Mucosa of descending colon (tissue), 3 donors: Measurements from ENCODE around the gene ALOXE3. TPM values are rescaled to one million over a fixed set of nuclear protein-coding genes. Genes with fewer than 3 reads are reported as not detected.

Experiments used
- ATAC-seq: fragments of 200-7000 bp; cut with Tn5 transposase; one replicate; pipeline ENCODE4 v1.9.1; 2020; ENCODE audit warnings: mild to moderate bottlenecking, moderate library complexity
- DNase-seq, 3 donors: peaks; one replicate each; pipeline ENCODE4 v3.0.0-alpha.2; 2020
- H3K36me3 ChIP-seq: fragments of 200-600 bp; one replicate; pipeline ENCODE4 v1.8.0; 2021; ENCODE audit warnings: low read depth, mild to moderate bottlenecking
- H3K4me1 ChIP-seq: fragments of 200-600 bp; one replicate; pipeline ENCODE4 v1.8.0; 2021; ENCODE audit warnings: low read depth, mild to moderate bottlenecking
- H3K4me3 ChIP-seq: fragments of 200-600 bp; one replicate; pipeline ENCODE4 v1.8.0; 2021; ENCODE audit warnings: mild to moderate bottlenecking
- H3K9me3 ChIP-seq: fragments of 200-600 bp; one replicate; pipeline ENCODE4 v1.8.0; 2021; ENCODE audit warnings: mild to moderate bottlenecking
- intact Hi-C, 2 donors: fragments of 100-400 bp; cut with DNase I in 1 of 2; cut with micrococcal nuclease in 1 of 2; formaldehyde crosslinking; loops; one replicate each; pipeline versions ENCODE4 v1.11.0 to v1.11.1; 2022; cut with DNase I, micrococcal nuclease
- total RNA-seq, 3 donors: library from RNA; stranded (reverse); fragmentation: NEBNext Ultra II Directional in 2 of 3; extraction: Animal tissue kit (Norgen Biotek cat#: 25700) in 2 of 3; gene quantifications; one replicate each; pipeline versions ENCODE4 v1.2.1 to v1.2.4, GENCODE V29; 2021 to 2023
- TF ChIP-seq, protein P1 (sequence below): fragments of 200-600 bp; IDR thresholded peaks from one replicate; pipeline ENCODE4 v1.8.0; 2022; ENCODE audit warnings: antibody characterized with exemption, mild to moderate bottlenecking
- donor health status: DM: no; HTN: no; CAD: no; lungs with moderate emphysema.
- donor health status: DM: no; HTN: no; CAD: no.
- donor health status: DM: no; HTN: yes; CAD: no.

Gene ALOXE3
- total RNA-seq, 3 donors from 2014 or later: not detected

DNA sequence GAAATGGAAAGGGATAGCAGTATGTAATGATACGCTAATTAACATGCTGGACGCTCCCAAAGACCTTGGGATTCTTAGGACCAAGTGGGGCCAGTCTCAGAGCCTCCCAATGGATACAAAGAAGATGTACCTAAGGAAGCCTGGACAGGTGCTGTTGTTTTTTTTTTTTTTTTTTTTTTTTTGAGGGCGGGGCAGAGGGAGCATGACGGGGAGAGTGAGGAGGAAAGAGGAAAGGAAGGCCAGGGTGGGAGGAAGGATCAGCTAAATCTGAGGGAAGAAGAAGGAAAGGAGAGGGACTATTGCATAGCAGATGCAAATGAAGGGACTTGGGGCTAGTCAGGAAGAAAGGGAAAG, 41.9 kb upstream of the ALOXE3 start:
- TF ChIP-seq, protein P1, sequence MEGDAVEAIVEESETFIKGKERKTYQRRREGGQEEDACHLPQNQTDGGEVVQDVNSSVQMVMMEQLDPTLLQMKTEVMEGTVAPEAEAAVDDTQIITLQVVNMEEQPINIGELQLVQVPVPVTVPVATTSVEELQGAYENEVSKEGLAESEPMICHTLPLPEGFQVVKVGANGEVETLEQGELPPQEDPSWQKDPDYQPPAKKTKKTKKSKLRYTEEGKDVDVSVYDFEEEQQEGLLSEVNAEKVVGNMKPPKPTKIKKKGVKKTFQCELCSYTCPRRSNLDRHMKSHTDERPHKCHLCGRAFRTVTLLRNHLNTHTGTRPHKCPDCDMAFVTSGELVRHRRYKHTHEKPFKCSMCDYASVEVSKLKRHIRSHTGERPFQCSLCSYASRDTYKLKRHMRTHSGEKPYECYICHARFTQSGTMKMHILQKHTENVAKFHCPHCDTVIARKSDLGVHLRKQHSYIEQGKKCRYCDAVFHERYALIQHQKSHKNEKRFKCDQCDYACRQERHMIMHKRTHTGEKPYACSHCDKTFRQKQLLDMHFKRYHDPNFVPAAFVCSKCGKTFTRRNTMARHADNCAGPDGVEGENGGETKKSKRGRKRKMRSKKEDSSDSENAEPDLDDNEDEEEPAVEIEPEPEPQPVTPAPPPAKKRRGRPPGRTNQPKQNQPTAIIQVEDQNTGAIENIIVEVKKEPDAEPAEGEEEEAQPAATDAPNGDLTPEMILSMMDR: no peak
- intact Hi-C loops: no loop called here
- Histone ChIP-seq H3K4me3 (no peak overlapping the region), H3K4me1 (peaks cover 58% of the 10 kb centered on the region), H3K9me3 (no peaks in the 10 kb centered on the region), H3K36me3 (peaks cover 6% of the 10 kb centered on the region)
- DNase-seq (no peak), ATAC-seq (no peak)

DNA sequence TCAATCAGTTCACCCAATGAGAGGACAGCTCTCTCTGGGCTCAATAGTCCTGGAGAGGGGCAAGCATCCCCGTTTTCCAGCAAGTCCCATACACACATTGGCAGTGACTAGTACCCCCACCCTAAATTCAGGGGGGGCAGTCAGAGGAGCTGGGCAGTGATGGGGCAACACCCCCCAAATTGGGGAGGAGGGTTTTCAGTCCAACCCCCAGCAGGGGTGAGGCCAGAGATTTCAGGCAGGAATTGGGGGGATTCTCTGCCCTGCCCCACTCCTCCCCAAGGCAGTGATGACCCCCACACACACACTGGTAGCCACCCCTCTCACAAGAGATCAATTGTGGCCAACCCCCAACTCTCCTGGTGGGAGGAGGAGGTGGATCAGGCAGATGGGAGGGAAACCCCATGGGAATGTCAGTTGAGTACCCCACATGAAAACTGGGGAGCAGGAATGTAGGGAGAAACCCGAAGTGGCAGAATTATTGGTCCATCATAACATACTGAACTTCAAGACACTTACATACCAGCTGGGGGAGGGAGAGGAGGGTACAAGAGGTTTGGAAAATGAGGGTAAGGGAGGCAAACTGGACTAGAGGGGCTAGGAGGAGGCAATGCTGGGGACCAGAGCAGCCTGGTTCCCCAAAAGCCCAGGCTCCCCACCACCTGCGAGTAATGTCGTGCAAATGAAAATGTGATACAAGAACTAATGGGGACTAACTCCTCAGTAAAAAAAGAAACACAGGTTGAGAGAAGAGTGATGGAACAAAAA, 41.3 kb upstream of the ALOXE3 start:
- intact Hi-C loops: no loop called here
- DNase-seq: peak in 2 of 3 donors; percentile 35 to 44
- H3K36me3 ChIP-seq: peaks cover 6% of the 10 kb centered on the region

DNA sequence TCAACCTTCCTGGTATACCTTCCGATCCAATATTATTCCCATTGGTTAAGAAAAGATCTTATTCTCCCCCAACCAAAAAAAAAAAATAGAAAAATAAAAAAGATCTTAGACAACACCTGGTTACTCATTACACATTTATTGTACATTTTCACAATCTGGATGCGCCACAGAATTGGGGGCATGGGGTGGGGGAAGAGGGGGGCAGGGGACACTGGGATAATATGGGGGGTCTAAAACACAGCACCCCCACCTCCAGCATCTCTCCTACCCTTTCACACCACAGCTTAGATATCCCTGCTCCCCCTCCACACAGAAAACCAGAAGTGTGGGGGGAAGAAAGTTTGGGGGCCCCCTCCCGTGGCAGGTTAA, 40.7 kb upstream of the ALOXE3 start:
- no peak for ATAC-seq
- intact Hi-C loops: no loop called here
- TF ChIP-seq, protein P1: no peak
- no peaks in the 10 kb centered on the region for H3K9me3 ChIP-seq
- peaks cover 63% of the 10 kb centered on the region for H3K4me1 ChIP-seq
- H3K4me3 ChIP-seq: no peak overlapping the region
- peaks cover 6% of the 10 kb centered on the region for H3K36me3 ChIP-seq
- DNase-seq: no peak

More for the DNA sequence above, 41.3 kb upstream of the ALOXE3 start:
- peaks cover 63% of the 10 kb centered on the region for H3K4me1 ChIP-seq
- TF ChIP-seq, protein P1: no peak
- no peak for ATAC-seq
- no peaks in the 10 kb centered on the region for H3K9me3 ChIP-seq
- H3K4me3 ChIP-seq: no peak overlapping the region

DNA sequence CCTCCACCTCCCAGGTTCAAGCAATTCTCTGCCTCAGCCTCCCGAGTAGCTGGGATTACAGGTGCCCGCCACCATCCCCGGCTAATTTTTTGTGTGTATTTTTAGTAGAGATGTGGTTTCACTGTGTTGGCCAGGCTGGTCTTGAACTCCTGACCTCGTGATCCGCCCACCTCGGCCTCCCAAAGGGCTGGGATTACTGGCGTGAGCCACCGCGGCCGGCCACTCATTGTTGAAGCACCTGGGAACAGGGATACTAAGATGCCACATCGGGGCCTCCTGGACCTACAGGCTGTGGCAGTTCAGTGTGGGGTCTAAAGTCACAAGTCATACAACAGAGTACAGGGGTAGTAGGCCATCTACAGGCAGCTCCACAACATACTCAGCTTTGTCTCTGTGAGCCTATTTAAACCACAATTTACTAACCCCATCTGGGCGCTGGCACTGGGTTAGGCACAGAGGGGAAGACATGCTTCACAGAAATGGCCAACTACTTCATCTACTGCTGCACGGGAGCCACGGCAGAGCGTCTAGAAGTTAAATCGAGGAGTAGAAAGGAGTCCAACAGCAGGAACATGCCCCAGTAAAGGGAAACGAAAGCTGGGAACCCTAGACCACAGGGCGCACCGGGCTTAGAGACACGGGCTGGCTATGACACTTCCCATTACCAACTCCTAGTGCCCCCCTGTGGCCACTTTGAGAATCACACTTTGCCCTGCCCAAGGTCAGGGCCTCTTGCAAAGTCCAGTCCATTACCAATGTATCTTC, 40.1 kb upstream of the ALOXE3 start:
- ATAC-seq (peak; percentile 39), DNase-seq (peak; percentile 92 to 98 (median 96))
- no peaks in the 10 kb centered on the region for H3K9me3 ChIP-seq
- peaks cover 6% of the 10 kb centered on the region for H3K36me3 ChIP-seq
- TF ChIP-seq, protein P1: peak; percentile 91
- H3K4me3 ChIP-seq: no peak overlapping the region
- intact Hi-C loops: no loop called here
- H3K4me1 ChIP-seq: peaks cover 63% of the 10 kb centered on the region

DNA sequence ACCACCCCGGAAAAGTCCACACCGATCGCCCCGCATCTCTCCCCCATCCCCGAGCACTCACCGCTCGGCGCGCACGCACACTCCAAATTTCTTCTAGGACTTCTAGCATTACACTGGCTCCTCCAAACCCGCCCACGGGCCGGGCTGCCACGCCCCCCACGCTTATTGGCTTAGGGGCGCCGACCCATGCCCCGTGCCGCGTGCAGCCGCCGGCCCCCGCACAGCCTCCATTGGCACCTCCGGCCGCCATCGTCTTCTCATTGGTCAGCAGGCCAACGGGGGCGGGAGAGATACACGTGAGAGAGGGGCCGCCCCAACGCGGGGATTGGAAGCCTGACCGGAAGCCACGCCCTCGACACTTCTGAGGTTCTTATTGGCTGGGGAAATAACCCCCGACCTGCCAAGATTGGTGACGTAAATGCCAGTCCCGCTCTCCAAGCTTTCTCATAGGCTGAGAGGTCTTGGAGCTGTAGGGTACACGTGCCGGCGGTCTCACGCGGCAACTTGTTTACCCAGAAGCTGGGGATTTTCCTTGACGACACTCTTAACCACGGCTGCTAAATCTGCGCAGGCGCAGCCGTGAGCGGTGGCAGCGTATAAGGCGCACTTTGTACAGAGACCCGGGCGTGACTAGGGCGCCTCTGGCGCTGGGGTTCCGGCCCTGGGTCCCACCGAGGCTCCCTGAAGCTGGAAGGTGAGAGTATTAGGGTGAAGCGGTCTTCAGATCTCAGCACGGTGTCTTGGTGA, 38.1 kb upstream of the ALOXE3 start:
- Histone ChIP-seq H3K4me3 (peak overlapping the region; percentile 41), H3K9me3 (no peaks in the 10 kb centered on the region), H3K4me1 (peaks cover 66% of the 10 kb centered on the region), H3K36me3 (peaks cover 6% of the 10 kb centered on the region)
- intact Hi-C loops: no loop called here
- TF ChIP-seq, protein P1: no peak
- DNase-seq (peak; percentile 100), ATAC-seq (peak; percentile 73)
